Right ventricle myocardium superior (tissue), 1 donor: ENCODE data around the gene LRRC28. TPM values are rescaled to one million over a fixed set of nuclear protein-coding genes. Genes with fewer than 3 reads are reported as not detected.

ENCODE experiments used
- ATAC-seq: fragments of 200-7000 bp; cut with Tn5 transposase; one replicate; pipeline ENCODE4 v1.9.1; 2020; ENCODE audit warnings: mild to moderate bottlenecking; ENCODE audit not compliant: poor library complexity
- DNase-seq: peaks from one replicate; pipeline ENCODE4 v3.0.0-alpha.2; 2020
- intact Hi-C: fragments of 100-400 bp; cut with DNase I; formaldehyde crosslinking; loops from one replicate; pipeline ENCODE4 v1.11.2; 2022
- total RNA-seq: library from RNA; stranded (reverse); fragmentation: NEBNext Ultra II Directional; extraction: Animal tissue kit (Norgen Biotek cat#: 25700); gene quantifications from one replicate; pipeline ENCODE4 v1.2.1, GENCODE V29; 2021
- donor health status: DM: no; HTN: yes; CAD: no; lungs with severe emphysema.

The LRRC28 gene
- total RNA-seq, 1 donor from 2014 or later: 21.7 TPM

- ATAC-seq: no peak
- DNase-seq: no peak
- intact Hi-C loops: no loop called here
Observed at GRCh38 chr15:99328106-99329072, 77.1 kb downstream of the LRRC28 start.

- intact Hi-C loops: no loop called here
- ATAC-seq (no peak), DNase-seq (no peak)
Observed at GRCh38 chr15:99331381-99331780, 80.1 kb downstream of the LRRC28 start.

DNA sequence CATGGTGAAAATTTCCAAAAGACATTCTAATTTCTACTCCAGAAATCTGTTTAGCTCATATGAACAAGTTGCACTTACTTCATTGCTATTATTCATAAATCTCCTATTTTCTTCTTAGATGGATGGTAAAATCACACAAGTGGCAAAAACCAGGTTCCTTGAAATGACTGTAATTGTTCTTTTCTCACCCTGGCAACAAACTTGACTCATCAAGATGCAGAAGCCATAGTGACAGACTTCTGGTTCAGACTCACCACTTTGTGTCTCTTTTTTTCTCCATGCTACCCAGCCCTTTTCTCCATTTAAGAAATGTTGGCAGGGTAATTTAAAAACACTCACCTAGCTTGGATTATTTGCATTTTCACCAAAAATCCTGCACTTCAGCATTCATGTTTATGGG, 82.1 kb downstream of the LRRC28 start:
- intact Hi-C loops: no loop called here
- ATAC-seq (no peak), DNase-seq (no peak)

GRCh38 chr15:99333981-99334380, 82.7 kb downstream of the LRRC28 start:
- ATAC-seq: no peak
- DNase-seq: no peak
- intact Hi-C loops: no loop called here

DNA sequence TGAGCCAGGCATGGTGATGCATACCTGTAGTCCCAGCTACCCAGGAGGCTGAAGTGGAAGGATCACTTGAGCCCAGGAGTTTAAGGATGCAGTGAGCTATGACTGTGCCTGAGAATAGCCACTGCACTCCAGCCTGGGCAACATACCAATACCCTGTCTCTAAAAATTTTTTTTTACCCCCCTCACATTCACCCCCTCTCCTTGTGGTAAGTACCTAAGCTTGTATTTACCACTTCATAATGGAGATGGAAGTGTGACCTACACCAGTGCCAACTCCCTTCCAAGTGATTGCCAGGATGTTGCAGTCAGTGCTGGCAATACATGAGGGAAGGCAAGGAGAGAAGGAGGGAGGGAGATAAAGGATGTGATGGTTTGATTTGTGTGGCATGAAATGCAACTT, 84.2 kb downstream of the LRRC28 start:
- intact Hi-C loops: no loop called here
- no peak for DNase-seq
- ATAC-seq: peak; percentile 85

- intact Hi-C loops: no loop called here
- DNase-seq (no peak), ATAC-seq (no peak)
Observed at GRCh38 chr15:99336794-99337193, 85.5 kb downstream of the LRRC28 start.

GRCh38 chr15:99340347-99340746, 89.1 kb downstream of the LRRC28 start:
- ATAC-seq: no peak
- intact Hi-C loops: no loop called here

DNA sequence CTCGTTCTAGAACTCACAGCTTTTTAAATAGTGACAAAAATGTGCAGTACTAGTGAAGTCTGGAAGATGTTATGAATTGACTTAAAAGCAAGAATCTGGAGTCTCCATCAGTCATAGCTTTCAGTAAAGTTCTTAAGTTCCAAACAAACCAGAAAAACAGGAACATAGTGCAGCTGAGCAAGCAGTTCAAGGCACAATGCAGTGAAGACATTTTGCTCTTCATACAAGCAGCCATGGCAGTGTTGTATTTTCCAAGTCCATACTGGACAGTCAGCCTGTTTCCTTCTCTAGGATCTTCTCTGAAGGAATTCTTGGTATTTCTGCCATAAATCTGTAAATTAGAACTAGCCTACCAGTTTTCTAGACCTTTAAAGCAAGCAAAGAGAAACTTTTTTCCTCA, 90.5 kb downstream of the LRRC28 start:
- DNase-seq (no peak), ATAC-seq (no peak)
- intact Hi-C loops: no loop called here

More at GRCh38 chr15:99340347-99340746, 89.1 kb downstream of the LRRC28 start:
- no peak for DNase-seq

DNA sequence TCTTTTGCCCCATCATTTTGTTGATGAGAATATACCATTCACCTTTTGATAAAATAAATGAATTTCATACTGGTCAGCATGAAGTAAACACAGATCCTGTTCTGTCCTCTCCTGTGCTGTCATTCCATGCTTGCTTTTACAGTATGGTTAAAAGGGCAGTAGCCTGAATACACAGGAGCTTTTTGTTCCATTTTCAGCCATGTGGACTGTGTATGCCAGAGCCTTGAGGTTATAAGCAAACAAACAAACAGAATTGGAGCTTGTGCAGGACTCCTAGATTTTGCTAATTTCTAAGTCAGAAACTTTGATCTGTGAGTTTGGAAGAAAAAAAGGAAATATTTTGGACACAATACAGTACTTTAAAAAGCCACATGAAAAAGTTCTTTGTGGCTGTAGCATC, 91.9 kb downstream of the LRRC28 start:
- no peak for ATAC-seq
- intact Hi-C loops: no loop called here
- no peak for DNase-seq

- DNase-seq (peak; percentile 71), ATAC-seq (peak; percentile 87)
- intact Hi-C loops: no loop called here
Observed at GRCh38 chr15:99343881-99344551, 92.7 kb downstream of the LRRC28 start.

DNA sequence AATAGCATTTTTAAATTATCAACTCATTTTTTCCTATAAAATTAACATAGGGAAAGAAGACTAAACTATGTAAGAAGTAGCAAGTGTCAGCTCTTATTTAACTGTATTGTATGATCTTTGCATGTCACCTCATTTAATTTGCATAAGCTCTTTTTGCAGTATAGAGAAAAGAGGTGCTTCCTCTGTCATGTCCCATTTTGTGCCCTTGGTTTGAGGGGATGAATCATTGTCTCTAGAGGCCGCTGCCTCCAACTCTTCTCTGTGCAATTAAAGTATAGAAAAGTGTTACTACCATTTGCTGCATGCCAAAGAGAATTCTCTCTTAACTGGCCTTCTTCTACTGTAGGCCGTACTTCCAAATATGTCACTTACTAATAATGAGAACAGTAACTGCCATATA, 93.4 kb downstream of the LRRC28 start:
- ATAC-seq (no peak), DNase-seq (no peak)
- intact Hi-C loops: no loop called here

DNA sequence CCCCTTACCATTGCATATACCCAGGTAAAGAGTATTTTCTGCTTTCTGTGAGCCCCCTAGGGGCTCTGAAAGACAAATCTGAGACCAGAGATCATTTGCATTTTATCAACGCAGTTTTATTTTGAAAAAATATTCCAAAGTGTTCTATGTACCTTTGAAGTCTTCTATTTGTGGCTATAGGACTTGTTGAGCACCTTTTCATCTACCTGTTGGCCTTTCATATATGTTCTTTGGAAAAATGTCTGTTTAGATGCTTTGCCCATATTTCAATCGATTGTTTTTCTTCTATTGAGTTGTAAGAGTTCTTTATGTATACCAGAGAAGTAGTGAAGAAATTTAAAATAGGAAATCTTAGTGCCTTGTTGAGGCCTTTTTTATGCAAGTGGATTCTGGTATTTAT, 94.0 kb downstream of the LRRC28 start:
- DNase-seq (no peak), ATAC-seq (no peak)
- intact Hi-C loops: no loop called here

GRCh38 chr15:99345832-99346462, 94.7 kb downstream of the LRRC28 start:
- ATAC-seq (no peak), DNase-seq (no peak)
- intact Hi-C loops: no loop called here

GRCh38 chr15:99347574-99347973, 96.3 kb downstream of the LRRC28 start:
- no peak for ATAC-seq
- intact Hi-C loops: no loop called here
- DNase-seq: no peak

- DNase-seq (no peak), ATAC-seq (no peak)
- intact Hi-C loops: no loop called here
Observed at GRCh38 chr15:99348412-99348811, 97.1 kb downstream of the LRRC28 start.

DNA sequence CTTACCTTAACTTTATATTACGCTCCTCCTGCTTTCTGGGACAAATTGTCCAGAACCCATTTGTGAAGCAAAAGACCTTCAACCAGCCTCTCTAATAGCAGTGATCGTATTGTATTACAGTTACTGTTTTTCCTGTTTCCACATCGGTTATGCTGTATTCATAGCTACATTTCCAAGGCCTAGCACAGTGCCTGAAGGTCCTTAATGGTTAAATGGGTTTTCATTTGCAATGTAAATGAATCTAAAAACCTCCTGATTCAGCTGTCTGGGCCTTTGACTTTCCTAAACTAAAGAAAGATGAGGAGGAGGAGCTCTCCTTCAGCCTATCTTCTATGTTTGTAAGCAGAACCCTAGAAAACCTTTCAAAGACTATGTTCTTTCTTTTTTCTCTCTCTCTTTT, 99.1 kb downstream of the LRRC28 start:
- intact Hi-C loops: loop anchor here (10.0 kb wide), 1 partner anchor 66 kb away; no protein-coding TSS in a partner anchor

GRCh38 chr15:99359769-99360168, 108.5 kb downstream of the LRRC28 start:
- intact Hi-C loops: loop anchor here (10.0 kb wide), 1 partner anchor 75 kb away; no protein-coding TSS in a partner anchor
- DNase-seq: no peak
- no peak for ATAC-seq

More for the DNA sequence above, 99.1 kb downstream of the LRRC28 start:
- ATAC-seq: no peak
- no peak for DNase-seq

GRCh38 chr15:99361545-99362185, 110.4 kb downstream of the LRRC28 start:
- ATAC-seq: no peak
- DNase-seq: no peak
- intact Hi-C loops: no loop called here

- intact Hi-C loops: no loop called here
- ATAC-seq: no peak
- DNase-seq: no peak
Observed at GRCh38 chr15:99365242-99365641, 114.0 kb downstream of the LRRC28 start.
